COLO668 (cell line): ENCODE results near the gene STXBP4.

ENCODE experiments used
- DNase-seq: peaks from one replicate; lab custom pipeline; 2025; ENCODE audit not compliant: unreplicated experiment; lab: John Stamatoyannopoulos, UW

The STXBP4 gene

GRCh38 chr17:54971147-54971546, 2.6 kb downstream of the STXBP4 start:
- no peak for DNase-seq

GRCh38 chr17:54971901-54972300, 3.3 kb downstream of the STXBP4 start:
- no peak for DNase-seq

GRCh38 chr17:54972406-54973138, 4.0 kb downstream of the STXBP4 start:
- DNase-seq = no peak

DNA sequence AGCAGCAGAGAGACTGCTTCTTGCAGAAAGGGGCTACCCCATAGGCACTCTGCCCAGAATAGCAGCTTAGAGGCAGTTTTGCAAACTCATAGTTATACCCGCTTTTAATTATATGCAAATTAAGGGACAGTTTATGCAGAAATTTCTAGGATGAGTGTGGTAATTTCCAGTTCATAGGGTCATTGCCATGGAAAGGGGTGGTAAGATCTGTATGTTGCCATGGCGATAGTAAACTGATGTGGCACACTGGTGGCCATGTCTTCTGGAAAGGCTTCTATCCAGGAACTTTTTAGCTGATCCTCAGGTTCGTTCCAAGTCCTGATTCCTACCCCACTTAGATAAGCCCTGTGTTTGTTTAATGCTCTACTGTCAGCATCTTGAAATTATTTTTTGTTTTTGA, 6.2 kb downstream of the STXBP4 start:
- DNase-seq = no peak

DNA sequence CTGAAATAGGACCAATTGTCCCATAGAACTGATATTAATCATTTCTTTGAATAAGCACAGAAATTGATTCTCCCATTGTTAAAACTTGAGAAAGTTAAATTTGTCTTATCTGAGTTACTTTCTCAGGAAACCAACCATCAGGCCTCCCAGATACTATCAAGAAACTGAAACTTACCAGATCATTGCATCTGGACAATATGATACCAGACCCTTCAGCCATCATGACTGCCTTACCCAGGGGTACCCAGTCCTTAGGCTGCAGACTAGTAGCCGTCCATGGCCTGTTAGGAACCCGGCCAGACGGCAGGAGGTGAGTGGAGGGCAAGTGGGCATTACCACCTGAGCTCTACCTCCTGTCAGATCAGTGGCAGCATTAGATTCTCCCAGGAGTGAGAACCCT, 7.8 kb downstream of the STXBP4 start:
- no peak for DNase-seq

DNA sequence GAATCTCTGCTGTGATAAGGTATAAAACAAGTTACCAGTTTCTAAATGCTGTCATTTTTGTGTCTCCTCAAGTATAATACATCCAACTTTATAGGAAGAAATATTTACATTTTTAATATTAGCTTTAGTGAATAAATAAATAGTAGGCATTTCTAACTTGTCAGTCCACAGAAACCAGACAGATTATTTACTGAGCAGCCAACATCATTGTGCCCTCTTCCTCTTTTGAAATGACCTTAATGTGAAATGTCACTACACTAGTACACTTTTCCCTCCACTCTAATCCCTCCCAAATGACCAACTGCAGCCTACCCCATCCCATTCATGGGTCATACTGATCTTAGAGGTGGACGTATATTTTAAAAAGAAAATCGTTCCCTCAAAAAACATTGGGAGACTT, 9.2 kb downstream of the STXBP4 start:
- no peak for DNase-seq

DNA sequence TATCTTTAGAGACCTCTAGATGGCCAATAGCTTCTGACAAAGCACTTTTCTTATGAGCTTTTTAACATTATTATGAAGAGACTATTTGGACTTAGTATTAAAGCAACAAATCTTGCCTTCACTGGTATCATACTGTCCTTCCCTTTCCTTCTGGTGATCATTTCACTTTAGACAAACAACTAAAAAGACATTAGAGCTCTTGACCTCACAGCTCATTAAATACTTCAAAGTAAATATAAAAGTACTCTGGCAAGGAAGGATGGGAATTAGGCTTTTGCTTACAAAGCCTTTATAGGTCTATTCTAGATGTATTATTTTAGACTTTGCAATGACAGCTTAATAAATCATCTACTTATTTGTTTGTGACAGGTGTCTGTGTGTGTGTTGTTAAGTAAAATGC, 11.1 kb downstream of the STXBP4 start:
- DNase-seq = no peak

DNA sequence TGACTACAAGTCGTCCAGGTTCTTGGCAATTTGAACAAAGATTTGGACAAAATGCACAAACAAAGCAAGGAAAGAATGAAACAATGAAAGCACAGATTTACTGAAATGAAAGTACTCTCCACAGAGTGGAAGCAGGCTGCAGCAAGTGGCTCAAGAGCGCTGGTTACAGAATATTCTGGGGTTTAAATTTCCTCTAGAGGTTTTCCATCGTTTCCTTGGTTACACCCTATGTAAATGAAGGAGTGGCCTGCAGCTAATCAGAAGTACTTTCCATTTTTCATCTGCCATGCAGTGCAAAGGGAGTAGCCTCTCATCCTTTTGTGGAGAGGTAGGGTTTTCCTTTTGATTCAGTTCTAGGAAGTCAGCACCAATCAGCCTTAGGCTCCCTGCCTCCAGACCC, 11.8 kb downstream of the STXBP4 start:
- DNase-seq = no peak

- DNase-seq = no peak
Measured at GRCh38 chr17:54982399-54982798, 13.8 kb downstream of the STXBP4 start.

- no peak for DNase-seq
Measured at GRCh38 chr17:54983260-54983659, 14.7 kb downstream of the STXBP4 start.

DNA sequence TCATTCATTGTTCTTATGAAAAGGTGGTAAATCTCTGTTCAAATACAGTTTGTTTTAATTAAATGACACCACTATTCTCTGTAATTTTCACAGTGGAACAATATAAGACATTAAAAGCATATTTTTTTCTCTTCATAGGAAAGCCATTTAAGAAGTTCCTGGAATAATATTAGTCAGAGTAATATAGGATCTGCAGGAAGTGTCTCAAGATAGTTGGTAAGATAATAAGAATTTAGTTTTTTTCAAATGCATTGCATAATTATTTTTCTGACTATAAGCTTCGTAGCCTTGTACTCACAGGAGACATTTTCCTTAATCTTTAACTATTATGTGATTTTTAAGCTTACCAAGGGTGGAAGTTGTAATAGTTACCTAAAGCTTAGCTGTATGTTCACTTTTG, 16.9 kb downstream of the STXBP4 start:
- DNase-seq = no peak

- DNase-seq = no peak
Measured at GRCh38 chr17:54990118-54990517, 21.6 kb downstream of the STXBP4 start.

GRCh38 chr17:54991567-54991966, 23.0 kb downstream of the STXBP4 start:
- DNase-seq = no peak

DNA sequence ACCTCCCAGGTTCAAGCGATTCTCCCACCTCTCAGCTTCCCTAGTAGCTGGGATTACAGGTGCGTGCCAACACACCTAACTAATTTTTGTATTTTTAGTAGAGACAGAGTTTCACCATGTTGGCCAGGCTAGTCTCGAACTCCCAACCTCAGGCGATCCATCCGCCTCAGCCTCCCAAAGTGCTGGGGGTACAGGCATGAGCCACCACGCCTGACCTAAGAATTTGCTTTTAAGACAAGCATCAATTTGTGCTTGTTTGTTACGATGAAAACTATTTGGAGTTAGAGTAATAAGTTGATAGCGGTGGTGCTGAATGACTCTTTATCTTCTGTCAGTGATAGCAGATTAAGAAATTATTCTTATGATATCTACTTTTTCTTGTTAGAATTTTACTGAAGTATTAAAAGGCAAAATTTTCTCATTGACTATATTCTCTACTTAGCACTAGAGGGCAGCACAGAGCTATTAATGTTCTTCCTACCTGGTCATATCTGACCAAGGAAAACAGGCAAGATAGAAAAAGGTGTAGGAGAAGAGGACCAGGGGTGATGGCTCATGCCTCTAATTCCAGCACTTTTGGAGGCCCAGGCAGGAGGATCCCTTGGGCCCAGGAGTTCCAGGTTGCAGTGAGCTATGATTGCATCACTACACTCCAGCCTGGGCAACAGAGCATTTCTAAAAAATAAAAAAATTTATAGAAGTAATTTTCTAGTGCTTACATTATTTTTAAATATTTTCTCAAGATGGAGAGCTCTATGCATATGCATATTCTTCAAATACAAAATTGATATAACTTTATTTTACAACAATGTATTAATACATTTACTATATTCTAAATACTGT, 24.5 kb downstream of the STXBP4 start:
- DNase-seq = no peak

DNA sequence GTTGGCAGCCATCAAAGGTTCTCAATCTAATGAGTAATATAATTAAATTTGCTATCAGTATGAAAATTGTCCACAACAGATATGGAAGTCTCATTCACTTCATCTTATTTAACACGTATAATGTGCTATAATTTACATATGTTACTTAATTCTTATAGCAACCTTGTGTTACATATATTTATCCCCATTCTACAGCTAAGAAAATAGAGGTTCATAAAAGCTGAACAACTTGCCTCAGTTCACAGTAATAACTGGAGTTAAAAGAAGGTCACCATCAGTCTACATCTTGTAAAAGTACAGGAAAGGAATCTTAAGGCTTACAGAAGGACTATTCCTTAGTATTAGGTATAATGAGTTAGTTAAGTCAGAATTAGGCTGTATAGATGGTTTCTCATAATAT, 27.9 kb downstream of the STXBP4 start:
- no peak for DNase-seq

DNA sequence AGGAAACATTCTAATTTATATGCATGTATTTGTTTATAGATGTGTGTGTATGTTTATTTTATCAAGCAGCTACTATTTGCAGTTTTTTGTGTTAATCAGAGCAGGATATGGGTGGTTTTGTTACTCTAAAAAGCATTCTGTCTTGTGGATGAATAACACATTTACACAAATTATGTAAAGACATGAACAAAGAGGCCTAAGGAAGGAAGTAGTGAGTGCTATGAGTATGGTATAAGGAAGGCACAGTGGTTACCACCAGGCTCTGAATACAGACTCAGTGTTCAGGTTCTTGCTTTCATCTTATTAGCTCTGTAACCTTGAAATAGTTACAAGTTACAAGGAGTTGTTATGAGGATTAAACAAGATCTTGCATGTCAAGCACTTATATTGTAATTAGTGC, 33.9 kb downstream of the STXBP4 start:
- no peak for DNase-seq

DNA sequence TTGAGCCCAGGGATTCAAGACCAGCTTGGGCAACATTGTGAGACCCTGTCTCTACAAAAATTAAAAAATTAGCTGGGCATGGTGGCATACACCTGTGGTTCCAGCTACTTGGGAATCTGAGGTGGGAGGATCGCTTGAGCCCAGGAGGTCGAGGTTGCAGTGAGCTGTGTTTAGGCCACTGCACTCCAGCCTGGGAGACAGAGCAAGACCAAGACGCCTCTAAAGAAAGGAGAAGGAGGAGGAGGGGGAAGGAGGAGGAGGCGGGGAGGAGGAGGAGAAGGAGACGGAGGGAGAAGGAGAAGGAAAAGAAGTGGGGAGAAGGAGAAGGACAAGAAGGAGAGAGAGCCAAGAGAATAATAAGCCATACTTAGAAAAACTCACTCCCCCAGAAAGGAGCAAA, 35.9 kb downstream of the STXBP4 start:
- no peak for DNase-seq

DNA sequence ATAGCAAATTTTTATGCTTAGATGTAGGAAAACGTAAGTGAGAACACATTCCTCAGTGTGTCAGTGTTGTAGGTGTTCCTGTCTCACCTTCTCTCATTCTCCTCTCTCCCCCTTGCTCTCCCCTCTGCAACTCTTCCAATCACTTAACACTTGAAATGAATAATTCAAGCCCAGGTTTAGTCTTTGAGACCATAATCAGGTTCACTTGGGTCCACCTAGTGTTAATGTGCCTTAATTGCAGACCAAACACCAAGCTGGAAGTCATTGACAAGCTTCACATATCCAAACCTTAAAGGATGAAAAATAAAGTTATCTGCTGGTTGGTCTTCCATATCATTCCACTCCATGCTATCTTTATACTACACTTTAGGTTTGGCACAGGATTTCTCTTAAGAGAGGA, 37.0 kb downstream of the STXBP4 start:
- DNase-seq = no peak

DNA sequence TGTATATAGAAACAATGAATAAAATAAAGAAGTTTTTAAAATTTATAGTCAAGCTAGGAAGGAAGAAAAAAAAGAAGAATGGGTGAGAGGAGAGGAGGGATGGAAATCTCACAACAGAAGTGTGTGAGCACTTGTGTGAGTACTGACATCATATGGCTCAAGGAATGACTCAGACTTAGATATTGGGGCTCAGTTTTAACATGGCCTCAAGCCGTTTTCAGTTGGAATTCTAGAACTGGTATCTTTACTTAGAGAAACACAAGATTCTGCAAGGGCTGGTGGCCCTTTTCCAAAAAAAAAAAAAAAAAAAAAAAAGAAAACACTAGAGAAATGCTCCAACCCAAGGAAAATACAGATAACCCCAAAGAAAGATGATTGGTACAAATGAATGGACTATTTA, 55.1 kb downstream of the STXBP4 start:
- no peak for DNase-seq

- no peak for DNase-seq
Measured at GRCh38 chr17:55037828-55038227, 69.3 kb downstream of the STXBP4 start.

- DNase-seq = no peak
Measured at GRCh38 chr17:55038291-55038690, 69.7 kb downstream of the STXBP4 start.

GRCh38 chr17:55040611-55041010, 72.0 kb downstream of the STXBP4 start:
- no peak for DNase-seq

GRCh38 chr17:55053855-55054254, 85.3 kb downstream of the STXBP4 start:
- DNase-seq = no peak
